AG04450 (cell line): ENCODE results near the gene DICER1. TPM values are rescaled to one million over a fixed set of nuclear protein-coding genes. Genes with fewer than 3 reads are reported as not detected.

Source experiments
- CTCF ChIA-PET: fragments of 300-600, 350-600 bp; formaldehyde crosslinking; extraction: SDS; loops from one replicate; lab custom pipeline; 2022; ENCODE audit warnings: antibody characterized with exemption, inconsistent platforms; lab: Charles Lee
- POLR2A ChIA-PET: fragments of 350-600 bp; formaldehyde crosslinking; extraction: SDS; loops from one replicate; lab custom pipeline; 2021; ENCODE audit warnings: antibody characterized with exemption, inconsistent platforms; lab: Yijun Ruan, JAX
- DNase-seq: peaks from one replicate; pipeline ENCODE4 v3.0.0-alpha.2; 2011; ENCODE audit warnings: low read depth, low spot score
- H3K27ac ChIP-seq: one replicate; pipeline ENCODE4 v1.5.1; 2012; ENCODE audit warnings: low read depth, low read length, control low read depth
- H3K27me3 ChIP-seq: one replicate; pipeline ENCODE4 v1.6.0; 2012; ENCODE audit warnings: low read length; ENCODE audit not compliant: control insufficient read depth, insufficient read depth
- H3K4me3 ChIP-seq: 2 replicates; pipeline ENCODE4 v1.5.1; 2011; ENCODE audit warnings: mild to moderate bottlenecking, low read depth, low read length, control low read depth
- H3K9me3 ChIP-seq: 2 replicates; pipeline ENCODE4 v1.5.1; 2012; ENCODE audit warnings: low read length; ENCODE audit not compliant: control insufficient read depth, insufficient read depth
- CTCF ChIP-seq: IDR thresholded peaks from 2 replicates; pipeline ENCODE4 v1.5.1; 2011; ENCODE audit warnings: low read depth, low read length, control low read depth, inconsistent platforms
- polyA plus RNA-seq: library from polyadenylated mRNA; depleted of rRNA; stranded (reverse); fragments of >200 nt; gene quantifications from 2 replicates; pipeline ENCODE4 v1.2.3, GENCODE V29; 2011

The DICER1 gene
- polyA plus RNA-seq, 1 experiment, result 25.1 TPM

GRCh38 chr14:95091581-95091980, 65.7 kb downstream of the DICER1 start:
- Histone ChIP-seq H3K4me3 (no peak overlapping the region), H3K27me3 (no peaks in the 10 kb centered on the region), H3K27ac (no peak overlapping the region), H3K9me3 (no peaks in the 10 kb centered on the region)
- POLR2A ChIA-PET, result no interaction called here
- CTCF ChIA-PET, result no interaction called here
- DNase-seq, result no peak
- TF ChIP-seq CTCF, result no peak

DNA sequence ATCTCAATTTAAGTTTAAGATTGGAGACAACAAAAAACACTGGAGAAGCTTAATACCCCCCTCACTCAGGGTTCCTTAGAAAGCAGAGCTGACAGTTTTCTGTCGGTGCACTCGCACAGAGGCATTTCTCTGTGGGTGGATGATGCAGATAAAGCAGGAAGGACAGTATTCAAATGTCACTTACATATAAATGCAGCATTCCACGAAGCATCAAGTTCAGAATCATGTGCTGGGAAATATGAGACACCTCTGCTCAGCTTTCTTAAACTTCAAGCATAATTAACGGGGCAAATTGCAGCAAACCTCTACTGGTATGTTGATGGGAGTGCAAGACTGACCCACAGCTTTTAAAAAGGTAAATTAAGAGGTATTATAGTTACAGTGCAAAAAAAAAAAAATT, 68.7 kb downstream of the DICER1 start:
- Histone ChIP-seq H3K4me3 (no peak overlapping the region), H3K9me3 (no peaks in the 10 kb centered on the region), H3K27ac (no peak overlapping the region), H3K27me3 (no peaks in the 10 kb centered on the region)
- no peak for DNase-seq
- CTCF ChIA-PET, result interaction anchor here (0.6 to 0.7 kb wide), 2 partner anchors 30 to 43 kb away, joined by 3 read pairs; no protein-coding TSS in a partner anchor
- TF ChIP-seq CTCF, result no peak
- POLR2A ChIA-PET, result no interaction called here

DNA sequence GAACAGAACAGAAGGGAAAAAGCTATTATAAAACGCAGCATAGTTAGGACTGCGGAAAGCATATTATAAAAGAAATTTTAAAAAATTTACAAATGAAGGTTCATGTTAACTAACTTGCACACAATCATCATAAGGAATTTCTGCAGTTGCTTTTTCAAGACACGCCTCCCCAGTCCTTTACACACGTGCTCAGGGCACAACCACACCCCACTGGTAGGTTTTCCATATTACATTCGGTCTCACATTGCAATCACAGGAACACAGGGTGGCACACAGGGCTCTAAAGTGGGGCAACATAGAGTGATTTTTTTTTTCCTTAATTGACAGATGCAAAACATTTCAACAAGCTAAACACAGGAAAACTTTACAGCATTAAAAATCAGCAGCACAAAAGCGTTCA, 69.7 kb downstream of the DICER1 start:
- CTCF ChIA-PET, result no interaction called here
- no peak for DNase-seq
- POLR2A ChIA-PET, result no interaction called here
- Histone ChIP-seq H3K4me3 (no peak overlapping the region), H3K9me3 (no peaks in the 10 kb centered on the region), H3K27me3 (no peaks in the 10 kb centered on the region), H3K27ac (no peak overlapping the region)
- no peak for TF ChIP-seq CTCF

- ChIA-PET POLR2A (no interaction called here), CTCF (no interaction called here)
- H3K4me3 ChIP-seq, result no peak overlapping the region
- no peaks in the 10 kb centered on the region for H3K27me3 ChIP-seq
- no peak overlapping the region for H3K27ac ChIP-seq
- no peak for DNase-seq
- no peak for TF ChIP-seq CTCF
- H3K9me3 ChIP-seq, result no peaks in the 10 kb centered on the region
Observed at GRCh38 chr14:95085321-95085720, 72.0 kb downstream of the DICER1 start.

DNA sequence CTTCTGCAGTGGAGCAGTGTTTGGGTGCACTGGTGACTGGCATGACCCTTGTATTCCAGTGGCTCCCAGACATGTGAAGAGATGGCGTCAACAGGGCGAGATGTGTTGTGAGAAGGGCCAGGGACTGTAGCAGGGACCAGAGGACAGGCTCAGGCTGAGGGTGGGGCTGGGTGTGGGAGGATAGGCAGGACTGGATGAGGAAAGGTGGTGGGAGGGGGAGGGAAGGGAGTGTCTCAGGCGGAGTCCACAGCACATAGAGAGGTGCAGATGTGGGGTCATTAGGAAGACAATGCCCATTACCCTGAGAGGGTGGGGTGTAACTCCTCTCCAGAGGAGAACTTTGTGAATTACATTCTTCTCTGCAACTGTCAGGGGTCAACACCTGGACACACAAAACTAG, 78.5 kb downstream of the DICER1 start:
- Histone ChIP-seq H3K27me3 (peaks cover 4% of the 10 kb centered on the region), H3K4me3 (no peak overlapping the region), H3K27ac (no peak overlapping the region), H3K9me3 (no peaks in the 10 kb centered on the region)
- TF ChIP-seq CTCF, result no peak
- POLR2A ChIA-PET, result no interaction called here
- no peak for DNase-seq
- CTCF ChIA-PET, result no interaction called here
